Measurements from ENCODE around the gene MBTD1. TPM values are rescaled to one million over a fixed set of nuclear protein-coding genes. Genes with fewer than 3 reads are reported as not detected.
"Not testable (repeated sequence)": the region's sequence is repeated elsewhere in the genome, so short reads cannot be mapped to it uniquely, and the experiment has no call there.

The MBTD1 gene
- total RNA-seq, 6 experiments from 2014 or later, result 3.6 to 5.1 (median 4.5) TPM

GRCh38 chr17:51234162-51234561 lies 25.7 kb downstream of the MBTD1 start:
- Mint-ChIP-seq H3K36me3 (ENCODE audit: low read depth) (peaks cover 4% of the 10 kb centered on the region), H3K27me3 (ENCODE audit: insufficient read depth) (no peaks in the 10 kb centered on the region), H3K4me3 (no peak overlapping the region), H3K4me1 (ENCODE audit: low read depth) (peaks cover 7% of the 10 kb centered on the region; the same call in 1 of the 2 replicates), H3K9me3 (no peaks in the 10 kb centered on the region), H3K27ac (no peak overlapping the region)
- no peak for TF ChIP-seq CTCF (IDR thresholded peaks at IDR 0.05)
- no peak for DNase-seq

- no peak overlapping the region for H3K4me3 Mint-ChIP-seq
- H3K27ac Mint-ChIP-seq, result no peak overlapping the region
- H3K27me3 Mint-ChIP-seq (ENCODE audit: insufficient read depth), result no peaks in the 10 kb centered on the region; the same call in 1 of the 2 replicates
- DNase-seq, result no peak
- TF ChIP-seq CTCF (IDR thresholded peaks at IDR 0.05), result no peak
- peaks cover 7% of the 10 kb centered on the region; the same call in 1 of the 2 replicates for H3K4me1 Mint-ChIP-seq (ENCODE audit: low read depth)
- H3K36me3 Mint-ChIP-seq (ENCODE audit: low read depth), result peaks cover 4% of the 10 kb centered on the region; the same call in 1 of the 2 replicates
- H3K9me3 Mint-ChIP-seq, result no peaks in the 10 kb centered on the region
Measured at GRCh38 chr17:51231999-51232398, 27.9 kb downstream of the MBTD1 start.

- no peak for TF ChIP-seq CTCF (IDR thresholded peaks at IDR 0.05)
- Mint-ChIP-seq H3K4me3 (no peak overlapping the region), H3K4me1 (ENCODE audit: low read depth) (peaks cover 7% of the 10 kb centered on the region; the same call in 1 of the 2 replicates), H3K9me3 (no peaks in the 10 kb centered on the region), H3K36me3 (ENCODE audit: low read depth) (peaks cover under 1% of the 10 kb centered on the region), H3K27ac (no peak overlapping the region), H3K27me3 (ENCODE audit: insufficient read depth) (no peaks in the 10 kb centered on the region; the same call in 1 of the 2 replicates)
- DNase-seq, result no peak
Measured at GRCh38 chr17:51230306-51230705, 29.5 kb downstream of the MBTD1 start.

DNA sequence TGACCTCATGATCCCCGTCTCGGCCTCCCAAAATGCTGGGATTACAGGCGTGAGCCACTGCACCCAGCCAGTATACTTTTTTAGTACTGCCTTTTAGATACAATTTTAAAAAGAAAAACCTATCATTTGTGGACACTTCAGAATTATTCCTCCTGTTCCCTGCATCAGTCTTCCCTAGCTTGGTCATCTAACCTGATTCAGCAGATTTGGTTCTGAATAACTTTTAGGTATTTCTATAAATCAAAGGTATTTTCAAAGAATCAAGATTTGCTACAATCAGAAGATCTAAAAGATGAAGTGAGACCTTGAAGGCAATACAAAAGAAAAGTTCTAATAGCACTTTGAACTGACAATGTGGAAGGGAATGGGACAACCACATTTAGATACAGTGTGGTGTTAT lies 30.0 kb downstream of the MBTD1 start:
- Mint-ChIP-seq H3K9me3 (no peaks in the 10 kb centered on the region), H3K27me3 (ENCODE audit: insufficient read depth) (no peaks in the 10 kb centered on the region; the same call in 1 of the 2 replicates), H3K27ac (no peak overlapping the region), H3K36me3 (ENCODE audit: low read depth) (peaks cover 4% of the 10 kb centered on the region), H3K4me1 (ENCODE audit: low read depth) (peaks cover 11% of the 10 kb centered on the region), H3K4me3 (no peak overlapping the region)
- DNase-seq, result no peak
- TF ChIP-seq CTCF (IDR thresholded peaks at IDR 0.05), result no peak

GRCh38 chr17:51228161-51228560 lies 31.7 kb downstream of the MBTD1 start:
- Mint-ChIP-seq H3K27ac (no peak overlapping the region), H3K4me3 (no peak overlapping the region), H3K27me3 (ENCODE audit: insufficient read depth) (no peaks in the 10 kb centered on the region; the same call in 1 of the 2 replicates), H3K4me1 (ENCODE audit: low read depth) (peaks cover 22% of the 10 kb centered on the region), H3K36me3 (ENCODE audit: low read depth) (peaks cover 15% of the 10 kb centered on the region), H3K9me3 (no peaks in the 10 kb centered on the region)
- no peak for TF ChIP-seq CTCF (IDR thresholded peaks at IDR 0.05)
- no peak for DNase-seq

GRCh38 chr17:51225523-51225922 lies 34.3 kb downstream of the MBTD1 start:
- not testable (repeated sequence) for H3K27me3 Mint-ChIP-seq (ENCODE audit: insufficient read depth); H3K4me3 Mint-ChIP-seq

More at GRCh38 chr17:51225523-51225922, 34.3 kb downstream of the MBTD1 start:
- H3K9me3 Mint-ChIP-seq, DNase-seq, H3K27ac Mint-ChIP-seq: not testable (repeated sequence)
- peaks cover 18% of the 10 kb centered on the region for H3K36me3 Mint-ChIP-seq (ENCODE audit: low read depth)
- peaks cover 21% of the 10 kb centered on the region for H3K4me1 Mint-ChIP-seq (ENCODE audit: low read depth)

Data from HFFc6 (cell line).